Prostate gland (tissue), 2 donors: ENCODE measurements around the gene NABP2.

Experiments used
- CTCF ChIP-seq, 4 experiments: fragments of 200-600 bp in 2 of 4; fragments of 450-650 bp in 2 of 4; sonication (generic) in 2 of 4; IDR thresholded peaks; 1 replicate in 3 of 4; 2 replicates in 1 of 4; pipeline ENCODE4 v1.5.1; 2016 to 2019; ENCODE audit warnings: antibody characterized with exemption in 4 of 4, mild to moderate bottlenecking in 2 of 4, moderate library complexity in 2 of 4
- POLR2A ChIP-seq: fragments of 450-650 bp; IDR thresholded peaks from one replicate; pipeline ENCODE4 v1.6.1; 2016; ENCODE audit warnings: antibody characterized with exemption, mild to moderate bottlenecking
- POLR2AphosphoS5 ChIP-seq: sonication (generic); formaldehyde crosslinking; IDR thresholded peaks from one replicate; pipeline ENCODE4 v1.6.1; 2017; ENCODE audit warnings: antibody characterized with exemption

DNA sequence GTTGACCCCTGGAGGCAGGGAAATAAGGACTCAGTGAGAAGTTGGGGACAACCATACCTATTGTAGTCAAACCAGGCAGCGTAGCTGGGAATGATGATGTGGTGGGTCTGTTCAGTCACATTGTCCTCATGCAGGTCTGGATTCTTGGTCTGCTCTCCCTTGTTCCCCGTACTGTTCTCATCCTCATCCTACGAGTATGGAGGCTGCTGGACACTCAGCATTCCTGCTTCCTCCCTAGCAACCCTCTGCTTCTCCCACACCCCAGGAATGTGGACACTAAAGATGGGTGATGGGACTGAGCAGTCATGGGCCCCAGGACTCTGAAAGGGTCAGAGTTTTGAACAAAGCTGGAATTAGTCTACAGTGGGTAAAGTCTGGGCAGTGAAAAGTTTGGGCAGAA, 45.8 kb upstream of the NABP2 start:
- TF ChIP-seq POLR2A = no peak
- no peak for TF ChIP-seq CTCF (IDR thresholded peaks at IDR 0.05)
- TF ChIP-seq POLR2AphosphoS5 = no peak
